IMR-90 (cell line): ENCODE results near the gene ICAM2. TPM values are rescaled to one million over a fixed set of nuclear protein-coding genes. Genes with fewer than 3 reads are reported as not detected.

Experiments
- ATAC-seq: fragments of 200-7000 bp; cut with Tn5 transposase; 2 replicates; pipeline ENCODE4 v1.9.1; 2020; ENCODE audit warnings: low read depth, mild to moderate bottlenecking, moderate library complexity
- BruUV-seq: library from RNA; stranded (reverse); fragments of 400-500 nt; replicated peaks from 2 replicates; lab custom pipeline; 2021; lab: Mats Ljungman, UMichigan
- CTCF ChIA-PET: fragments of 300-600 bp; formaldehyde crosslinking; extraction: SDS; loops from one replicate; lab custom pipeline; 2021; ENCODE audit warnings: antibody characterized with exemption; lab: Yijun Ruan, JAX
- POLR2A ChIA-PET: fragments of 300-600 bp; sonication (Branson Sonifier 250); formaldehyde crosslinking; loops from one replicate; lab custom pipeline; 2022; ENCODE audit warnings: antibody characterized with exemption; ENCODE audit not compliant: unreplicated experiment; lab: Charles Lee
- DNase-seq: peaks from one replicate; pipeline ENCODE4 v3.0.0; 2013
- H2AFZ ChIP-seq: replicated peaks from 2 replicates; pipeline ENCODE3; 2013; ENCODE audit warnings: low read length, mild to moderate bottlenecking; ENCODE audit not compliant: poor library complexity
- H2AK5ac ChIP-seq: 2 replicates; pipeline ENCODE4 v1.6.1; 2013; ENCODE audit warnings: low read depth, low read length, inconsistent platforms
- H2AK9ac ChIP-seq: replicated peaks from 2 replicates; pipeline ENCODE3; 2013; ENCODE audit warnings: mild to moderate bottlenecking, low read depth, low read length, moderate library complexity; ENCODE audit not compliant: poor library complexity
- H2BK120ac ChIP-seq: 2 replicates; pipeline ENCODE4 v1.6.1; 2013; ENCODE audit warnings: low read depth, low read length, inconsistent platforms
- H2BK15ac ChIP-seq: 3 replicates; pipeline ENCODE4 v1.6.1; 2013; ENCODE audit warnings: low read depth, low read length, inconsistent platforms
- H2BK20ac ChIP-seq: 2 replicates; pipeline ENCODE4 v1.6.1; 2013; ENCODE audit warnings: low read depth, mild to moderate bottlenecking, inconsistent platforms, low read length, moderate library complexity
- H2BK5ac ChIP-seq: 2 replicates; pipeline ENCODE4 v1.6.1; 2013; ENCODE audit warnings: mild to moderate bottlenecking, low read depth, low read length, inconsistent platforms; ENCODE audit not compliant: poor library complexity, severe bottlenecking
- H3K14ac ChIP-seq: replicated peaks from 2 replicates; pipeline ENCODE4 v1.6.1; 2013; ENCODE audit warnings: low read depth, low read length, inconsistent platforms
- H3K18ac ChIP-seq: 2 replicates; pipeline ENCODE4 v1.6.1; 2013; ENCODE audit warnings: low read depth, low read length, control low read depth
- H3K23ac ChIP-seq: 2 replicates; pipeline ENCODE4 v1.6.1; 2013; ENCODE audit warnings: low read depth, low read length, inconsistent platforms
- H3K27ac ChIP-seq: 2 replicates; pipeline ENCODE4 v1.5.1; 2013; ENCODE audit warnings: mild to moderate bottlenecking, control low read depth, low read length; ENCODE audit not compliant: insufficient read depth
- H3K27me3 ChIP-seq: 2 replicates; pipeline ENCODE4 v1.6.1; 2013; ENCODE audit warnings: low read length; ENCODE audit not compliant: control insufficient read depth, insufficient read depth
- H3K36me3 ChIP-seq: 2 replicates; pipeline ENCODE4 v1.6.1; 2013; ENCODE audit warnings: low read length, mixed read lengths; ENCODE audit not compliant: control insufficient read depth, insufficient read depth
- H3K4ac ChIP-seq: 2 replicates; pipeline ENCODE4 v1.6.1; 2013; ENCODE audit warnings: low read depth, low read length, inconsistent platforms
- H3K4me1 ChIP-seq: 2 replicates; pipeline ENCODE4 v1.6.1; 2013; ENCODE audit warnings: low read length, mixed read lengths; ENCODE audit not compliant: control insufficient read depth, insufficient read depth
- H3K4me2 ChIP-seq: 2 replicates; pipeline ENCODE4 v1.6.1; 2013; ENCODE audit warnings: low read depth, mild to moderate bottlenecking, control low read depth, low read length, moderate library complexity
- H3K4me3 ChIP-seq: 2 replicates; pipeline ENCODE4 v1.5.1; 2013; ENCODE audit warnings: low read depth, mild to moderate bottlenecking, control low read depth, low read length, moderate library complexity; ENCODE audit not compliant: insufficient read depth
- H3K56ac ChIP-seq: 2 replicates; pipeline ENCODE4 v1.6.1; 2013; ENCODE audit warnings: low read length, inconsistent platforms; ENCODE audit not compliant: insufficient read depth; ENCODE audit errors: extremely low read depth
- H3K79me1 ChIP-seq, 2 experiments: 2 replicates each; pipeline ENCODE4 v1.6.1; 2013; ENCODE audit warnings: low read length in 2 of 2, inconsistent platforms in 1 of 2, low read depth in 1 of 2
- H3K9ac ChIP-seq: 2 replicates; pipeline ENCODE4 v1.6.1; 2013; ENCODE audit warnings: low read depth, low read length, control low read depth
- H3K9me1 ChIP-seq: 2 replicates; pipeline ENCODE4 v1.6.1; 2013; ENCODE audit warnings: low read length, inconsistent platforms; ENCODE audit not compliant: insufficient read depth
- H3K9me3 ChIP-seq: 2 replicates; pipeline ENCODE4 v1.6.1; 2013; ENCODE audit warnings: low read length; ENCODE audit not compliant: control insufficient read depth, insufficient read depth
- H4K20me1 ChIP-seq: 2 replicates; pipeline ENCODE4 v1.6.1; 2013; ENCODE audit warnings: low read length, inconsistent platforms; ENCODE audit not compliant: insufficient read depth
- H4K5ac ChIP-seq: 2 replicates; pipeline ENCODE4 v1.6.1; 2013; ENCODE audit warnings: mild to moderate bottlenecking, low read depth, low read length, control low read depth
- H4K8ac ChIP-seq, 2 experiments: 2 replicates each; pipeline ENCODE4 v1.6.1; 2013; ENCODE audit warnings: low read depth in 2 of 2, low read length in 2 of 2, control low read depth in 1 of 2, inconsistent platforms in 1 of 2
- H4K91ac ChIP-seq: 2 replicates; pipeline ENCODE4 v1.6.1; 2013; ENCODE audit warnings: low read depth, low read length, inconsistent platforms; ENCODE audit not compliant: insufficient read depth
- BHLHE40 ChIP-seq: fragments of 150-350 bp; IDR thresholded peaks from 2 replicates; pipeline ENCODE4 v1.6.1; 2016; ENCODE audit warnings: mild to moderate bottlenecking, low read depth, low read length
- CEBPB ChIP-seq: IDR thresholded peaks from 2 replicates; pipeline ENCODE4 v1.6.1; 2012; ENCODE audit warnings: low read depth, low read length, improper control_type of control experiment
- CHD1 ChIP-seq: IDR thresholded peaks from 2 replicates; pipeline ENCODE4 v1.6.1; 2012; ENCODE audit warnings: low read depth, low read length, improper control_type of control experiment
- ELK1 ChIP-seq: fragments of 150-350 bp; IDR thresholded peaks from 2 replicates; pipeline ENCODE4 v1.6.1; 2016; ENCODE audit warnings: low read depth, mild to moderate bottlenecking, low read length, moderate library complexity, borderline replicate concordance
- FOS ChIP-seq: fragments of 150-350 bp; IDR thresholded peaks from 2 replicates; pipeline ENCODE4 v1.6.1; 2016; ENCODE audit warnings: low read depth, low read length
- MAFK ChIP-seq: IDR thresholded peaks from 2 replicates; pipeline ENCODE4 v1.6.1; 2012; ENCODE audit warnings: low read depth, low read length, improper control_type of control experiment
- MAZ ChIP-seq: IDR thresholded peaks from 2 replicates; pipeline ENCODE4 v1.6.1; 2012; ENCODE audit warnings: low read depth, mild to moderate bottlenecking, low read length, improper control_type of control experiment, moderate library complexity, borderline replicate concordance
- MXI1 ChIP-seq: IDR thresholded peaks from 2 replicates; pipeline ENCODE4 v1.6.1; 2012; ENCODE audit warnings: low read depth, mild to moderate bottlenecking, low read length, moderate library complexity, borderline replicate concordance
- NFE2L2 ChIP-seq: fragments of 150-350 bp; IDR thresholded peaks from 2 replicates; pipeline ENCODE4 v1.6.1; 2016; ENCODE audit warnings: low read depth, mild to moderate bottlenecking, low read length
- POLR2A ChIP-seq: IDR thresholded peaks from 2 replicates; pipeline ENCODE4 v1.6.1; 2012; ENCODE audit warnings: mild to moderate bottlenecking, low read depth, low read length
- RAD21 ChIP-seq: IDR thresholded peaks from 2 replicates; pipeline ENCODE4 v1.6.1; 2012; ENCODE audit warnings: low read length, improper control_type of control experiment
- RCOR1 ChIP-seq: IDR thresholded peaks from 2 replicates; pipeline ENCODE4 v1.6.1; 2012; ENCODE audit warnings: mild to moderate bottlenecking, low read length, improper control_type of control experiment; ENCODE audit not compliant: insufficient replicate concordance
- RFX5 ChIP-seq: IDR thresholded peaks from 2 replicates; pipeline ENCODE4 v1.8.0; 2012; ENCODE audit warnings: low read depth, mild to moderate bottlenecking, low read length, moderate library complexity
- SMC3 ChIP-seq: fragments of 150-350 bp; IDR thresholded peaks from 2 replicates; pipeline ENCODE4 v1.6.1; 2016; ENCODE audit warnings: low read depth, mild to moderate bottlenecking, antibody characterized with exemption, low read length, moderate library complexity
- USF2 ChIP-seq: fragments of 150-350 bp; IDR thresholded peaks from 2 replicates; pipeline ENCODE4 v1.6.1; 2017; ENCODE audit warnings: mild to moderate bottlenecking, antibody characterized with exemption, low read length, low read depth
- WGBS, 2 experiments: methylation state at CpG; one replicate each; pipeline versions ENCODE4 v1.1.5 to v1.1.7; 2013; ENCODE audit warnings: missing lambda C conversion rate in 2 of 2; ENCODE audit not compliant: insufficient read length in 1 of 2; ENCODE audit errors: extremely low coverage in 2 of 2; 5-methylcytosine and 5-hydroxymethylcytosine counted together
- dilution Hi-C: fragments of 300-500 bp; cut with HindIII; formaldehyde crosslinking; loops from one replicate; pipeline ENCODE4 v1.14.3; 2018; ENCODE audit warnings: low sequenced_read_pairs; ENCODE audit not compliant: unreplicated experiment
- in situ Hi-C: fragments of 300-500 bp; cut with MboI; formaldehyde crosslinking; loops from 3 replicates; pipeline ENCODE4 v1.14.3; 2019; ENCODE audit warnings: low sequenced_read_pairs, inconsistent platforms, mixed read lengths
- intact Hi-C: fragments of 100-400 bp; cut with micrococcal nuclease; formaldehyde crosslinking; loops from 2 replicates; pipeline ENCODE4 v1.10.0; 2022
- polyA plus RNA-seq, 3 experiments: library from polyadenylated mRNA; depleted of rRNA; stranded (reverse); fragments of >200 nt; gene quantifications; 2 replicates each; pipeline ENCODE4 v1.2.3, GENCODE V29; 2012; ENCODE audit warnings: low replicate concordance in 1 of 3
- total RNA-seq: library from RNA; depleted of rRNA; stranded (reverse); fragments of >200 nt; gene quantifications from 2 replicates; pipeline ENCODE4 v1.2.3, GENCODE V29; 2012
- TF ChIP-seq, protein P1 (sequence below): conservative IDR thresholded peaks from 2 replicates; pipeline ENCODE4 v1.5.1; 2012; ENCODE audit warnings: mild to moderate bottlenecking, low read depth, low read length, improper control_type of control experiment

The ICAM2 gene
- total and polyA plus RNA-seq, 2 of the 4 experiments (the other 2 are of a cell fraction), result 0.12 TPM; not detected in 1

DNA sequence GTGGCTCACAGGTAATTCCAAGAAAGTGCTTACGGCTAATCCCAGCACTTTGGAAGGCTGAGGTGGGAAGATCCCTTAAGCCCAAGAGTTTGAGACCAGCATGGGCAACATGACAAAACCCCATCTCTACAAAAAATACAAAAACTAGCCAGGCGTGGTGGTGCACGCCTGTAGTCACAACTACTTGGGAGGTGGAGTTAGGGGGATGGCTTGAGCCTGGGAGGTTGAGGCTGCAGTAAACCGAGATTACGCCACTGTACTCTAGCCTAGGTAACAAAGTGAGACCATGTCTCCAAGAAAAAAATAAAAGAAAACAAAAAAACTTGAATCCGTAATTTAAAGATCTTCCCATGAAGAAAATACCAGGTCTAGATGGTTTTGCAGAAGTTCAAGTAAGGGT is 5.0 kb downstream of the ICAM2 start:
- Histone ChIP-seq H4K20me1 (no peaks in the 10 kb centered on the region), H2BK15ac (no peak overlapping the region), H3K27ac (no peak overlapping the region), H4K8ac (no peak overlapping the region), H2BK5ac (no peak overlapping the region), H3K56ac (no peak overlapping the region), H2BK120ac (no peak overlapping the region), H3K4me2 (no peak overlapping the region), H3K14ac (no peak overlapping the region), H3K27me3 (peaks cover 8% of the 10 kb centered on the region), H3K9me3 (no peaks in the 10 kb centered on the region), H3K79me1 (no peaks in the 10 kb centered on the region), H2AK9ac (no peak overlapping the region), H3K23ac (no peak overlapping the region), H3K4ac (no peak overlapping the region), H3K9ac (no peak overlapping the region), H3K4me3 (no peak overlapping the region), H2AFZ (no peak overlapping the region), H3K18ac (no peak overlapping the region), H4K5ac (no peak overlapping the region), H3K36me3 (no peaks in the 10 kb centered on the region), H2AK5ac (no peak overlapping the region), H2BK20ac (no peak overlapping the region), H3K9me1 (no peaks in the 10 kb centered on the region), H3K4me1 (no peaks in the 10 kb centered on the region), H4K91ac (no peak overlapping the region)
- dilution Hi-C loops (no loop called here), intact Hi-C loops (no loop called here), in situ Hi-C loops (no loop called here)
- no peak for DNase-seq
- no CpG with 5 or more reads among the region's 6 CpGs for WGBS, 2 experiments
- no TSS peak for BruUV-seq
- ChIA-PET POLR2A (no interaction called here), CTCF (no interaction called here)
- ATAC-seq, result no peak
- TF ChIP-seq ELK1, result no peak
- no peak for TF ChIP-seq POLR2A
- TF ChIP-seq, protein P1, sequence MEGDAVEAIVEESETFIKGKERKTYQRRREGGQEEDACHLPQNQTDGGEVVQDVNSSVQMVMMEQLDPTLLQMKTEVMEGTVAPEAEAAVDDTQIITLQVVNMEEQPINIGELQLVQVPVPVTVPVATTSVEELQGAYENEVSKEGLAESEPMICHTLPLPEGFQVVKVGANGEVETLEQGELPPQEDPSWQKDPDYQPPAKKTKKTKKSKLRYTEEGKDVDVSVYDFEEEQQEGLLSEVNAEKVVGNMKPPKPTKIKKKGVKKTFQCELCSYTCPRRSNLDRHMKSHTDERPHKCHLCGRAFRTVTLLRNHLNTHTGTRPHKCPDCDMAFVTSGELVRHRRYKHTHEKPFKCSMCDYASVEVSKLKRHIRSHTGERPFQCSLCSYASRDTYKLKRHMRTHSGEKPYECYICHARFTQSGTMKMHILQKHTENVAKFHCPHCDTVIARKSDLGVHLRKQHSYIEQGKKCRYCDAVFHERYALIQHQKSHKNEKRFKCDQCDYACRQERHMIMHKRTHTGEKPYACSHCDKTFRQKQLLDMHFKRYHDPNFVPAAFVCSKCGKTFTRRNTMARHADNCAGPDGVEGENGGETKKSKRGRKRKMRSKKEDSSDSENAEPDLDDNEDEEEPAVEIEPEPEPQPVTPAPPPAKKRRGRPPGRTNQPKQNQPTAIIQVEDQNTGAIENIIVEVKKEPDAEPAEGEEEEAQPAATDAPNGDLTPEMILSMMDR, result no peak
- TF ChIP-seq MAFK, result no peak
- TF ChIP-seq FOS, result no peak
- no peak for TF ChIP-seq RCOR1
- TF ChIP-seq CHD1, result no peak
- no peak for TF ChIP-seq RAD21
- TF ChIP-seq SMC3, result no peak
- TF ChIP-seq CEBPB, result no peak
- TF ChIP-seq MAZ, result no peak
- TF ChIP-seq USF2, result no peak
- no peak for TF ChIP-seq RFX5
- no peak for TF ChIP-seq NFE2L2
- TF ChIP-seq BHLHE40, result no peak
- TF ChIP-seq MXI1, result no peak
